HG02798 (cell line): ENCODE data around the gene CLPTM1L.
A peak's percentile ranks its signal among the peaks of the same experiment; 100 is the strongest.
"Not testable (repeated sequence)": the region's sequence is repeated elsewhere in the genome, so short reads cannot be mapped to it uniquely, and the experiment has no call there.

Experiments used
- ATAC-seq: cut with Tn5 transposase; IDR thresholded peaks from one replicate; pipeline ENCODE4 v1.9.1; 2021; ENCODE audit warnings: mild to moderate bottlenecking; ENCODE audit not compliant: unreplicated experiment, poor library complexity

CLPTM1L gene

DNA sequence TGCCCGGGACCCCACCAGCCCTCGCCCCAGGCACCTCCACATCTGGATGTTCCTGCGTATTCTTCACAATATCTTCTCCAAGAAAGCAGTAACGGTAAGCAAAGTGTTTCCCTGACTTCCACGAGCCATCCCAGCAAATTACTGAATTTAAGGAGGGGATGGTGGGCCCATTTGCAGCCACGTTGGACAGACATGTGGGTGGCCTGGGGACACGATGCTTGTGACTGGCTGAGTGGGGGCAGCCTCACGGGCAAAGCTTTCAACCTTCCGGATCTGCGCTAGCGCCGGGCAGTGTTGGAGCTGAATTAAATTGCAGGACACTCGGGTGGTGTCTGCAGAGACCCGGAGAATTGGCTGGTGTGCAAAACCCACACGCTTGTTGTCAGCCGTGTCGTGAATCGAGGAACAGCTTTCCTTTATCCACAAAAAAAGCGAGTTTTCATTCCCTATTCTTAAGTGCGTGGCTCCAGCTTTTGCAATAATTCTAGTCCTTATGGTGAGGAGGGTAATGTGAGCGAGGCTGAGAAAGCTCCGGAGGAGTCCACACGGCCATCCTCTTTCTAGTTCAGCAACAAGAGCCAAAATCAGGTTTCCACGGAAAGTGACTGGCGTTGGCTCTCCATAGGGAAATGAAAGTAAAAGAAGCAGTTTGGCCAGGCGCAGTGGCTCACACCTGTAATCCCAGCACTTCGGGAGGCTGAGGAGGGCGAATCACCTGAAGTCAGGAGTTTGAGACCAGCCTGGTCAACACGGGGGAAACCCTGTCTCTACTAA is 17.5 kb upstream of the CLPTM1L start:
- ATAC-seq = no peak

- no peak for ATAC-seq
Observed at GRCh38 chr5:1360861-1361260, 16.0 kb upstream of the CLPTM1L start.

DNA sequence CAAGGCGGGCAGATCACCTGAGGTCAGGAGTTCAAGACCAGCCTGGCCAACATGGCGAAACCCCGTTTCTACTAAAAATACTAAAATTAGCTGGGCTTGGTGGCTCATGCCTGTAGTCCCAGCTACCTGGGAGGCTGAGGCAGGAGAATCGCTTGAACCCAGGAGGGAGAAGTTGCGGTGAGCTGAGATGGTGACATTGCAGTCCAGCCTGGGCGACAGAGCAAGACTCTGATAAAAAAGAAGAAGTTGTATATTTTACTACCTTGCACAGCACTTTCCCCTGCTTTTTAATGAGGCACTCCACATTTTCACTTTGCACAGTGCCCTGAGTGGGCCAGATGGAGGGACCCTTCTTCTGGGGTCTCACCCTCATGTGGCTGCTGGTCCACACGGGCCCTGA is 15.5 kb upstream of the CLPTM1L start:
- ATAC-seq = not testable (repeated sequence)

DNA sequence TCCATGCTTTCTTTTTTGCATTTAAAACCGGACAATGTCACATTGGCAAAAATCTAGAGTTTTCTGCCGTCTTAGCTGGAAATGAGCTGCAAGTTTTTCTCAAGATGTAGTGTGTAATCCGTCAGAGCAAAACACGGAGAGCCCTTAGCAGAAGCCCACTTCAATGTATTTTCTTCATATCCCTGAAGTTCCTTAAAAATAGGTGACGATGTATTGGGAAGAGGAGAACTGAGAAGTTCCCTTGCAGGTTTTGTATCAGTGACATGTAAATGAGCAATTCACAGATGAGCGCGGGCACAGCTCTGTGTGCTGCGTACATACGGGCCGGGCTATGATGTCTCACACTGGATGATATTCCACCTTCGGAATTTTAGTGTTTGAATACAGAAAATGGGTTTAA is 14.8 kb upstream of the CLPTM1L start:
- ATAC-seq = no peak

DNA sequence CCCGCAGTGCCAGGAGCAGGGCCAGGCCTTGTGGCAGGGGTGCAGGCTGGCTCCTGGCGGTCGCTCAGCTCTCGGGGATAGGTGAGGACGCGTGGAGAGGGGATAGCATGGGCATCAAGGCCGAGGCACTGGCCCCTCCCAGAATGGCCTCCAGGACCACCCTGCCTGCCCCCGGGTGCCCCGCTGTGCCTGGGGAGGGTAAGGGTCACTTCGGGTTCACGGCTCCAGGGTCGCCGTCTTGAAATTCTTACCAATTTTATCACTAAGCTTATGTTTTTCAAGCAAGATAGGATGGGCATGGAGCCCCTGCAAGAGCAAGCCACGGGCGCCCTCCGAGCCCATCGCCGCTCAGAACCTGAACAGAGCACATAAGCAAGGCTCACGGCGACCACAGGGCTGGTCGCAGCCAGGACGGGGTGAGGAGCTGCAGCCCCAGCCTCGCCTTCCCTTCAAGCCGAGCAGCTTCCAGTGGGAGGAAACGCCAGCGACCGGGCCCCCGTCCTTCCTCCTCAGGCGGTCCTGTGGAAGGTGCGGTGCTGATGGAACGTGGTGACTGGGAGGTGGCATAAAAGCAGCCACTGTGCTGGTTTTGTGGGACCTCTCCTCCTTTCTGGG is 14.2 kb upstream of the CLPTM1L start:
- ATAC-seq = no peak

- ATAC-seq = no peak
Observed at GRCh38 chr5:1358726-1359025, 13.8 kb upstream of the CLPTM1L start.

GRCh38 chr5:1357946-1358725 is 13.2 kb upstream of the CLPTM1L start:
- ATAC-seq = no peak

DNA sequence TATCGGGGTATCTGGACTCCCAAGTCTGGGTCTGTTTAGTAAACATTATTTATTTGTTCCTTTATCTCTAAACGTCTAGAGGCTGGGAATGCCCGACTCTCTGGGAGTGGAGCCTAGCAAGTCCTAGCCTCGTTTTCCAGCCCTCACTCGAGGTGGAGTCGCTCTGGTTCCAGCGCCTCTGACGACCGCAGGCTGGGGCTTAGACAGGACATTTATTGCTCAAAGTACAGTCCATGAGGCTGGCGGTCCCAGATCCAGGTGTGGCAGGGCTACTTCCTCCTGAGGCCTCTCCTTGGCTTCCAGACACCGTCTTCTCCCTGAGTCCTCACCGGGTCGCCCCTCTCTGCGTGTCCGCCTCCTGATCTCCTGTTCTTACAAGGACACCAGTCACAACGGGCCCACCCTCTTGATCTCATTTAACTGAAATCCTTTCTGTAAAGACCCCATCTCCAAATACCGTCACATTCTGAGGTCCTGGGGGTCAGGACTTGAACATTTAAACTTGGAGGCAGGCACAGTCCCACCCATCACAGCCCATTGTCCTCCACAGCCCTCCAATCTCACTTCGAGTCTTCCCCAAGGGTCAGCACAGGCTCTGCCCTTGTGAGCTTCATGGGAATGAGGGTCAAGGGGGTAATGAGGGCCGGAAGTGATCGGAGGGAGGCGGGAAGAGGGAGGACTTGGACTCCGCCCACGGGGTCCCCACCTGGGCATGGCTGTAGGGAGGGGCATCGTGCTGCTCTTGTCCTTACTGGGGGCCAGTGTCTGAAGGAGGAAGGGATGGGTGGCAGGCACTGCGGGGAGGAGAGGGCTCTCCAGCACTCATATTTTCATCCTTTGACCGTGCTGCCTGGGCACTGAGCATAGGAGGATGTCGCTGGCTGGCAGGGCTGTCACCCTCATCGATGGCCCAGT is 12.2 kb upstream of the CLPTM1L start:
- ATAC-seq = no peak

- no peak for ATAC-seq
Observed at GRCh38 chr5:1354576-1354975, 9.7 kb upstream of the CLPTM1L start.

DNA sequence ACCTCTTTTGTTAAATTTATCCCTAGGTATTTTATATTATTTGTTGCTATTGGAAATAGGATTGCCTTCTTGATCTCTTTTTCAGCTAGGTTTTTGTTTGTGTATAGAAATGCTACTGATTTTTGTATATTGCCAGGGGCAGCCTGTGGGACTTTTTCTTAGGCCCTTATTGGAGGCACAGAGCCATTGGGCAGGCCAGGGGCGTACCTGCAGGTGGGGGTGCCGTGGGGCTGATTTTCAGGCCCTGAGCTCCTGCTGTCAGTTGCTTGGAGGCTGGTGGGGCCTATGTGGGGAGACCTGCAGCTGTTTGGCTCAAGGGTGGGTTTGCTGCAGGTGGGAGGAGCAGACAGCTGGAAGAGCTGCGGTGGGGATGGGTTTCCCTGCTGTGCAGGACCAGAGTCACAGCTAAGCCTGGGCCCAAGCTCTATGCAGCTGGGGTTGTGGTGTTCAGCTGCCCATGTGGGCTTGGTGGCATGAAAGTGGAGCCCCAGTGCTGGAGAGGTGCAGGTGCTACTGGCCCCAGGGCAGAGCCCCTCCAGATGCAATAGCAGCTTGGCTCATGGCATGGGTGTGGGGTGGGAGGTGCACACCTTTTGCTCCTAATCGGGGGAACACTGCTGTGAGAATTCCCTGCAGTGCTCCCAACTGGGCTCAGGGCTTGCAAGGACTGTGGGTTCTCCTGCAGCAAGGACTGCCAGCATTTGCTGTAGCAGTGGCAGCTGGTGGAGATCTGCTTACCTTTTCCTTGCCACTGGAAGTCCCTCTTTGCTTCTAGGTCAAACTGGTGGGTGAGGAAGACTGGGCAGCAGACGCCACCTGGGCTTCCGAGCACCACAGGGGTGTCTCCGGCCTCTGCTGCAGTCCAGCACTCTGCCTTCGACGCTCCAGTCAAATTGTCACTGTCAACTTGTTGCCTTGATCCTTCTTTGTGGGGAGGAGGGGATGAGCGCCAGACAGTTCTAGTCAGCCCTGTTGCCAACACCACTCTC is 7.6 kb upstream of the CLPTM1L start:
- ATAC-seq = no peak

- no peak for ATAC-seq
Observed at GRCh38 chr5:1351156-1351555, 6.3 kb upstream of the CLPTM1L start.

DNA sequence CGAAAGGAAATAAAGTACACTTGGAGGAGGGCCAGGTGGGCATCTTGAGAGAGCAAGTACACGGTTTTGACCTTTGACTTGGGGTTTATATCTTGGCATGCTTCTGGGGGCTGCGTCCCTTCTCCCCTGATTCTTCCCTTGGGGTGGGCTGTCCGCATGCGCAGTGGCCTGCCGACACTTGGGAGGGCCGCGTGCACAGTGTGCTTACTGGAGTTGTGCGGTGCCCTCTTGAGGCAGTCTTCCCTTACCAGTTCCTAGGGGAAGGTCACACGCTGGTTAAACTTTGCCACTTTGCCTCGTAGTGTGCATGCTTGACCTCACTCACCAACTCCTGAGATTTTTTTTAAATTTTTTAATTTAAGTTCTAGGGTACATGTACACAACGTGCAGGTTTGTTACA is 4.3 kb upstream of the CLPTM1L start:
- ATAC-seq = no peak

DNA sequence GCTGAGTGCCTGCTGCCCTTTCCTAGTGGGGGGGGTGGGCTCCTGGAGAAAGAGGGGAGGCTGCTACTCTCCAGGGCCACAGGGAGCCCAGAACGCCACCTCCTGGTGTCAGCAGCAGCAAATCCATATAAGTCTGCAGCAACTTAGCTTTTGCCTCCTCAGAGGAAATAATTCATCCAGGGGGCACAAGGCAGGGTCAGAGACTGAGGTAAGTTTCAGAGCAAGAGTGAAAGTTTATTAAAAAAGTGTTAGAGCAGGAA is 4.0 kb upstream of the CLPTM1L start:
- no peak for ATAC-seq

DNA sequence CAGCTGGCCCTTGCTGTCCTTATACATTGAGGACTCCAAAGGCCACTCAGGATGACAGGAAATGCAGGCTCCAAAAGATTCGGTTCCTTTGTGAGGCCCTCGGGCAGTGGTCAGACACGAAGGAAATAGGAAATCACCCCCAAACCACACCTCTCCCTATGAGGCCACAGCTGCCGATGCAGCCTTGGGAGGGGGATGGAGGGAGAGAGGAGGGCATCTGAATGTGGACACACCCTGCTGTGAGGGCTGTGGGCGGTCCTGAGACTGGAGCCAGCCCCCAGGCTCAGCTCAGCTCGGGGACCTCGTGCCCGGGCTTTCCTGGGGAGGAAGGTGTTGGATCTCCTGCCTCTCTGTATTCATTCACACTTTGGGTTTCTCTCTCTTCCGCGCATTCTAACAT is 2.7 kb upstream of the CLPTM1L start:
- ATAC-seq = no peak

- no peak for ATAC-seq
Observed at GRCh38 chr5:1346627-1347440, 1.9 kb upstream of the CLPTM1L start.

DNA sequence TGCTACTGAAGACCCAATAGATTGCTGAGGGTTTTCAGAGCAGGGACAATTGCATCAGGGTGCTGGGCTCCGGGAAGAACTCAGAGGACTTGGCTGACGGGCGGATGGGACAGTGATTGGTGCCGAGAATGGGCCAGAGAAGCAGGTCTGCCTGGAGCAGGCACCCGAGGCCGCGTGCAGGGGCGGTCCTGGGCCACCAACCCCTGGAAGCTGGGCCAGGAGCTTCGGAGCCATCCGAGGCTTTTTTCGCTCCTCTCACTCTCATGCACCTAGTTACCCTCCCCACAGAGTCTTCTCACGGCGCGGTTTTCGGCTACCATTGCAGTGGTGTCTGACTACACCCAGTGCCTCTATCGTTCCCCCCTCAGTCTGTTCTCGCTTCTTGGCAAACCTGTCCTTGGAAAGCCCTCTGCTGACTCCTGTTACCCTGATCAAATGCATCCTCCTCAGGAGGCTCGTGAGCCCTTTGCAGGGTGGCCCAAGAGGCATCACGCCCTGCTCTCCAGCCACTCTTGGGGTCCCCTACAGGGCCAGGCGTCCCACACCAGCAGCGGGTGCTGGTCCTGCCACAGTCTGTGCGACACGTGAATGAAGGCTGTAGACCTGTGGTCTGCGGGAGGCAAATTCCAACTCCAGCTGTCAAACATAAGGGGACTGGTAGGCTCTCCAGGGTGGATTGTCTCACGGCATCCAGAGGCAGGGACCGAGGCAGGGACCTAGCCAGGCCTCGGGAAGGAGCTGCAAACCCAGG is 1.2 kb upstream of the CLPTM1L start:
- no peak for ATAC-seq

DNA sequence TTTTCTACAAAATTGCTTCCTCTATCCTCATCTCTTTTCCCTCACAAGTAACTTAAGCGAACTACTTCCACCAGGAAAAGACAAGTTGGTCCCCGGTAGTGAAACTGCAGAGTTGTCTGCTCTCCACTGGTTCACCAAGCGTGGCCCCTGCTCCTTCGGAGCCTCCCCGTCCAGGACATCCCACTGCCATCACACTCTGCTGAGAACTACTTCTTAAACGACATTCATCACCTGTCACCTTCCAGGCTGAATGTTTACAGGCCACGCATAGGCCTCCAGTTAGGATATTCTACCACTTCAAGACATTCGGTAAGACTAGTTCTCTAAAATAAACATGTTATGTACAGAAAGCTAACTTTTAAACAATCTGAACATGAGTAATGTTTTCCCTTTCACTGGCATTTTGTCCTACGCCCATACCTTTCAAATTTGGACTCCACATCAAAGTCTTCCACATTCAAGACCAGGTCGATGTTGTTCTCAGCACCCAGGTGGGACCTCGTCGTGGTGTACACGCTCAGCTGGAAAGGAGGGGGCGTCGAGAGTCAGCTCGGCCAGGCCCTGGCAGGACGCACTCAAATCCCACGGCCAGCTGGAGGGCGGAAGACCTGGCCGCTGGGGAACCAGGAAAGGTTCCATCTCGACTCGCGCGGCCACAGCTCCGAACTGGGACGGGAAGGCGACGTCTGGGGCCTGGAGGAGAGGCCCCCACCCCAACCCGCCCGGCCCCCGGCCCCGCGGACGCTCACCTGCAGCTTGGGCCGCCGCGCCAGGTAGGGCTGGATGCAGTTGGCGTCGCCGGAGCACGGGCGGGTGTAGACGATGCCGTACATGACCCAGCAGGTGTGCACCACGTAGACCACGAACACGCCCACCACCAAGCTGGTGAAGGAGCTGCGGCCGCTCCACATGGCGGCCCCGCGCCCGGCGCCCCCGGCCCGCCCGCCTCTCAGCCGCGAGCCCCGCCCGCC is 683 bp downstream of the CLPTM1L start:
- ATAC-seq = peak; percentile 32
